DMS 273 (cell line): ENCODE data around the gene MSX1.
A peak's percentile ranks its signal among the peaks of the same experiment; 100 is the strongest.

Source experiments
- DNase-seq: peaks from one replicate; lab custom pipeline; 2025; ENCODE audit not compliant: unreplicated experiment; lab: John Stamatoyannopoulos, UW

MSX1 gene

DNA sequence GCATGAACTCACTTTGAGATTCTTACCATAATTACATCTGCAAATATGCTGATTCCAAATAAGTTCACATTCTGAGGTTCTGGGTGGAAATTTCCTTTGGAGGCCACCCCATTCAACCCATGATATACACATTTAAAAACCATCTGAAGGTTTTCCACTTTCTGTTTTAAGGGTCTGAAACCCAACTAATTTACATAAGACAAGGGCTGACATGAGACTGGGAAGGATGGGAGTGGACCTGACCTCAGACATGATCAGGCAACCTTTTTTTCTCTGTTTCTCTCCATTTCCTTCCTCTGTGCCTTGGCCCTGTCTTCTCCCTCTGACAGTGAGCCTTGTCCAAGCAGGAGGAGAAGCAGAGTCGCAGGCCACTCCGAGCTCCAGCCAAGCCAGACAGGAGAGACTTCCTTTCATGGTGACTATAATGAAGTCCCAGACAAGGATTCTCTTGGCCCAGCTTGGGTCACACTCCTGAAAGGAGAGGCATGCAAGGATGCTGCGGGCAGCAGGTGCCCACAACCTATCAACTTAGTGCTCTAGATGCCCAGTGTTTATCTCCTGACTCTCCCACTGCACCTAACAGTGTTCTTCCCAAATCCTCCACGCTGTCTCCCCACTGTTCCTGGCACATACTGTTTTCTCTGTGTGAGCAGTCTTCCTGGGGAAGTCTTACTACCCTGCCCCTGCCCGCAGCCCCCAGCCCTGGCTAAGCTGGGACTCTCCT is 39.9 kb downstream of the MSX1 start:
- DNase-seq, result no peak

DNA sequence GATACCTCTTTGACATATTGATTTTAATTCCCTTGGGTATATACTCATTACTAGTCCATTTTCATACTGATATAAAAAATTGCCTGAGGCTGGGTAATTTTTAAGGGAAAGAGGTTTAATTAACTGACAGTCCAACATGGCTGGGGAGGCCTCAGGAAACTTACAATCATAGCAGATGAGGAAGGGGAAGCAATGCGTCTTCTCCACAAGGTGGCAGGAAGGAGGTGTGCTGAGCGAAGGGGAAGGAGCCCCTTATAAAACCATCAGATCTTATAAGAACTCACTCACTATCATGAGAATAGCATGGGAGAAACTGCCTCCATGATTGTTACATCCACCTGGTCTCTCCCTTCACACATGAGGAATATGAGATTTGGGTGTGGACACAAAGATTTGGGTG is 42.4 kb downstream of the MSX1 start:
- peak; percentile 4 for DNase-seq

DNA sequence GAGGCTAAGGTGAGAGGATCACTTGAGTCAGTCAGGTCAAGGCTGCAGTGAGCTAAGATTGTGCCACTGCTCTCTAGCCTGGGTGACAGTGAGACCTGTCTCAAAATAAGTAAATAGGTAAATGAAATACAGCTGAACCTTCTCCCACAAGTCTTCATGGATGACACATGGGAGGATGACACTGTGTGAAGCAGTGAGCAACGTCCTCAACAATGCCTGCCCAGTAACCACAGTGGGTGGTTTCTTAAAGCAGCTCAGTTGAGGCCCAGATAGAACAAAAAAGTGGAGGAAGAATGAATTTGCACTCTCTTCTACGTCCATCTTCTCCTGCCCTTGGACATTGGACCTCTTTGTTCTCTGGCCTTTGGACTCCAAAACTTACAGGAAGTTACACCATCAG is 52.7 kb downstream of the MSX1 start:
- DNase-seq, result no peak

DNA sequence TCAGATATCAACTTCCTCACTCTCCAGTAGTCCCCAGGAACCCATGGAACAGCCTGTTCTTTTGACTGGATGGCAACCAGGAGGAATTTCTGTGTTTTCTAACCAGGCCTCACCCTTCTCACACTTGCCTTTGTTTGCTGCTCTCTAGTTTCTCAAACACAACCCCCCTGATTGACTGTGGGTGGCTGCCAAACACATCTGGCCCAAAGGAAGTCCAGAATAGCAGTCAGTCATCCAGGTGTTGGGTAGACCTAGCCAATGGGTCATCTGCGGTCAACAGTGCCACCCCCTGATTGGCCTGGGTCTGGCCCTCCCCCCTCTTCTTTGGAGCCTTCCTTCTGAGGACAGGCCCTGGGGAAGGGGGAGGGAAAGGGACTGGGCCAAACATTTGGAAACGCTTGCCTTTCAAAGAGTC is 53.7 kb downstream of the MSX1 start:
- no peak for DNase-seq
